ENCODE data around the gene C10orf105. TPM values are rescaled to one million over a fixed set of nuclear protein-coding genes. Genes with fewer than 3 reads are reported as not detected.
A peak's percentile ranks its signal among the peaks of the same experiment; 100 is the strongest.

The C10orf105 gene
- total RNA-seq, 5 donors from 2014 or later (not counting 1 experiment from before 2014, with no cell fraction given): 0.15 to 0.45 (median 0.16) TPM

DNA sequence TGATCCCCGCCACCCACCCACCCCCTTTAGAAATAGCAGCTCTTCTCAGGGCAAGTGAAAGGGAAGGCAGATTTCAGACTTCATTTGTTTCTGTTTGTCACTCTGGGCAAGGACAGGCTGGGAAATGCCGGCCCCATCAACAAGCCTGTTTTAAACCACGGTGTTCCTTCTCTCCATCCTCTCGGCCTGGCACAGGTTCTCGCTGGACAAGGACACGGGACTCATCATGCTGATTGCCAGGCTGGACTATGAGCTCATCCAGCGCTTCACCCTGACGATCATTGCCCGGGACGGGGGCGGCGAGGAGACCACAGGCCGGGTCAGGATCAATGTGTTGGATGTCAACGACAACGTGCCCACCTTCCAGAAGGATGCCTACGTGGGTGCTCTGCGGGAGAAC, 42.3 kb downstream of the C10orf105 start:
- Mint-ChIP-seq H3K9me3 (no peaks in the 10 kb centered on the region), H3K27ac (no peak overlapping the region), H3K4me1 (no peaks in the 10 kb centered on the region), H3K4me3 (no peak overlapping the region), H3K36me3 (no peaks in the 10 kb centered on the region), H3K27me3 (peaks cover 0 to 3% of the 10 kb centered on the region in 2 donors)
- 84% methylated on average over 15 of the region's 17 CpGs for WGBS (ENCODE audit: insufficient coverage)
- Histone ChIP-seq H3K27ac (ENCODE audit: low read length) (no peak overlapping the region), H3K4me3 (ENCODE audit: control insufficient read depth in 1 of 2, extremely low read depth in 1 of 2, low read length in 1 of 2) (no peak overlapping the region), H3K27me3 (replicated peaks in 1 of 2; ENCODE audit: control insufficient read depth in 2 of 2, extremely low read depth in 1 of 2, insufficient read depth in 2 of 2, low read length in 1 of 2) (peaks cover 0 to 32% of the 10 kb centered on the region in 2 experiments), H3K4me1 (ENCODE audit: control insufficient read depth in 1 of 2, extremely low read depth in 1 of 2, insufficient read depth in 2 of 2, low read length in 2 of 2) (no peaks in the 10 kb centered on the region), H3K36me3 (ENCODE audit: control insufficient read depth in 2 of 2, extremely low read depth in 1 of 2, insufficient read depth in 1 of 2, low read length in 1 of 2) (no peaks in the 10 kb centered on the region), H3K9me3 (no peaks in the 10 kb centered on the region)
- ATAC-seq (replicated peaks in 1 of 4): no peak
- POLR2A ChIA-PET: no interaction called here
- no peak for DNase-seq
- CTCF ChIA-PET: no interaction called here

DNA sequence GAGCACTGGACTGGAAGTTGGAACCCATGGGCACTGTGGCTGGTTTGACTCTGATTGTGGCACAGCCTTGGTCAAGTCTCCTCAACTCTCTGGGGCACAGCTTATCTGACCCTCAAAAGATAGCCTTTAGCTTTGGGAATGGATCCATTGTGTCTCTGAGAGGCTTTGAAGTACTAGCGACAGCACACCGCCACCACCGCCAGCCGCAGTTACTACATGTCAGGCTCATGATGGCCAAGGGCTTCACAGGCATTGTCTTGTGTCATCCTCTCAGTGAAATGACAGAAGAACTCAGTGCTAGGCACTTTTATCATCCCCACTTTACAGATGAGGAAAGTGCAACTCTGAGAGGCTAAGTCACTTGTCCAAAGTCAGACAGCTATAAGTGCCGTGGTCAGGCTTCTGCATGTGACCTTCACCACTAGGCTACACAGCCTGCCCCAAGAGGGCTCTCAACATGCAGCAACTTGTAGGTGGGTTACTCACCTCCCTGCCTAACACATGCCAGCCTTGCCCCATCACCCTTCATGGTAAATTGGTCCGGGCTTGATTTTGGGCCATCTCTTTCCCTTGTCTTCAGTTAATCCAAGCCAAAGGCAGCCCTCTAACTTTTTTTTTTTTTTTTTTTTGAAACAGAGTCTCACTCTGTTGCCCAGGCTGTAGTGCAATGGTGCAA, 44.1 kb downstream of the C10orf105 start:
- Mint-ChIP-seq H3K4me1 (no peaks in the 10 kb centered on the region), H3K36me3 (no peaks in the 10 kb centered on the region), H3K9me3 (no peaks in the 10 kb centered on the region), H3K4me3 (no peak overlapping the region), H3K27ac (no peak overlapping the region), H3K27me3 (peaks cover 0 to 3% of the 10 kb centered on the region in 2 donors)
- Histone ChIP-seq H3K27me3 (replicated peaks in 1 of 2; ENCODE audit: control insufficient read depth in 2 of 2, extremely low read depth in 1 of 2, insufficient read depth in 2 of 2, low read length in 1 of 2) (peaks cover 0 to 30% of the 10 kb centered on the region in 2 experiments), H3K4me1 (ENCODE audit: control insufficient read depth in 1 of 2, extremely low read depth in 1 of 2, insufficient read depth in 2 of 2, low read length in 2 of 2) (no peaks in the 10 kb centered on the region), H3K4me3 (ENCODE audit: control insufficient read depth in 1 of 2, extremely low read depth in 1 of 2, low read length in 1 of 2) (no peak overlapping the region), H3K27ac (ENCODE audit: low read length) (no peak overlapping the region), H3K36me3 (ENCODE audit: control insufficient read depth in 2 of 2, extremely low read depth in 1 of 2, insufficient read depth in 1 of 2, low read length in 1 of 2) (no peaks in the 10 kb centered on the region), H3K9me3 (no peaks in the 10 kb centered on the region)
- ChIA-PET CTCF (no interaction called here), POLR2A (interaction anchor here in 1 of 2 donors (0.7 kb wide), 1 partner anchor 357 kb away, joined by 7 read pairs; no protein-coding TSS in a partner anchor)
- DNase-seq (no peak), ATAC-seq (replicated peaks in 1 of 4) (no peak)
- 96% methylated on average over 5 of the region's 6 CpGs for WGBS (ENCODE audit: insufficient coverage)

DNA sequence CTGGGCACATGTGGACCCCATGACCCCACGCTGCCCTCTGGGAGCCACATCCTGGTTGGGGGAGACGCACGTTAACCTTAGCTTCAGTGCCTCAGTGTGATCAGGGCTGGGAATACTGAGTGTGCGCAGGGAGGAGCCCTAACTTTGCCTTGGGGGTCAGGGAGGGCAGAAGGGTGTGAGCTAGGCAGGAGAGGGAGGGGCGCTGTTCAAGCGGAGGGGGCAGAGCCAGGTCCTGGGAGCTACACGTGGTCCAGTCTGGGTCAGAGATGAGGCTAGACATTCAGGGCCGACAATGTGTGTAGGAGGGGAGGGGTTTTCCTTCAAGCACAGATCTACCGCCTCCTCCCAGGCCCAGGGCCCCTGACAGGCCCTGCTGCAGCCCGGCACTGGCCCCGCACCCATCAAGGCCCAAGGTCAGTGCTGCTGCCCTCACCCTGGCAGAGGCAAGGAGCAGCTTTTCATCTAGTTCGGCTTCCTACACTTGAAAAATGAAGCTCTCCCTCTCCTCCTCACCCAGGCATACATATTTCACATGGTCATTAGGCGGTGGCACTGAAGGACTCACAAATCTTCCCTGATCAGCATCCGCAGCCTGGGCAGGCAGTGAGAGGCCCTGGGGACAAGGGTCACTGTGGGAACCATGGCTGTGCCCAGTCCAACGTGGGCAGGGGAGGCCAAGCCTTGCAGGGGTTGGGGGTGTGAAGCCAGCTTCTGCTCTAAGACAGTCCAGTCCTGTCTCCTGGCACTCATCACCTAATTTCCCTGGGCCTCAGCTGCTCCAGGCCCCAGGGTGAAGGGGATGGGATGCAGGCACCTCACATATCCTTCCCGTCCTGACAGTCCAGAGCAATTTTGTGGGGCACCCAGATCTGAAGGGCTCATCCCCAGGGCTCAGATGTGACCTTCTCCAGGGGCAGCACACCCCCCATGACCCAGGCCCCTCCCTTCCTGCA, 47.3 kb downstream of the C10orf105 start:
- ATAC-seq (replicated peaks in 1 of 4) (no peak), DNase-seq (no peak)
- peaks cover 4 to 10% of the 10 kb centered on the region in 2 experiments for H3K4me1 ChIP-seq (ENCODE audit: control insufficient read depth in 1 of 2, extremely low read depth in 1 of 2, insufficient read depth in 2 of 2, low read length in 2 of 2)
- Mint-ChIP-seq H3K36me3 (no peaks in the 10 kb centered on the region), H3K4me3 (no peak overlapping the region), H3K27me3 (no peaks in the 10 kb centered on the region), H3K9me3 (no peaks in the 10 kb centered on the region), H3K27ac (no peak overlapping the region), H3K4me1 (peaks cover 5 to 7% (median 6%) of the 10 kb centered on the region in 3 donors)
- H3K9me3 ChIP-seq: no peaks in the 10 kb centered on the region
- ChIA-PET CTCF (no interaction called here), POLR2A (no interaction called here)
- no peaks in the 10 kb centered on the region for H3K36me3 ChIP-seq (ENCODE audit: control insufficient read depth in 2 of 2, extremely low read depth in 1 of 2, insufficient read depth in 1 of 2, low read length in 1 of 2)
- no peak overlapping the region for H3K27ac ChIP-seq (ENCODE audit: low read length)
- H3K4me3 ChIP-seq (ENCODE audit: control insufficient read depth in 1 of 2, extremely low read depth in 1 of 2, low read length in 1 of 2): no peak overlapping the region
- 80% methylated on average over 11 of the region's 16 CpGs for WGBS (ENCODE audit: insufficient coverage)
- peaks cover 0 to 8% of the 10 kb centered on the region in 2 experiments for H3K27me3 ChIP-seq (replicated peaks in 1 of 2; ENCODE audit: control insufficient read depth in 2 of 2, extremely low read depth in 1 of 2, insufficient read depth in 2 of 2, low read length in 1 of 2)

DNA sequence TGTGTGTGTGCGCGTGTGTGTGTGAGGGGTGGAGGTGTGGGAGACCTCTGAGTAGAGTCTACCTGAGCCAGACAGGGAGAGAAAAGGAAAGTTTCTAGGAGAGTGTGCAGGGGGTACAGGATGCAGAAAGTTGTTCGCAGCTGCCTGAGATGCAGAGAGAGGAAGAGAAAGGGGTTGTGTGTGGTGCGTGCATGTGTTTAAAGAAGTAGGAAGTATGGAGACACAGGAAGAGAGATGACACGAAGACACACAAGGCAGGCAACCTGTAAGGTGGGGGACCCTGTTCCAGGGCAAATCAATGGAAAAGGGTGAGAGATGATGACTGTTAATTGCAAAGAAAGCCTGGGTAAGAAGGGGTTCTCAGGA, 52.2 kb downstream of the C10orf105 start:
- Mint-ChIP-seq H3K36me3 (no peaks in the 10 kb centered on the region), H3K27ac (peak overlapping the region; percentile 29 to 65), H3K4me1 (peaks cover 11 to 24% (median 19%) of the 10 kb centered on the region in 3 donors), H3K9me3 (no peaks in the 10 kb centered on the region), H3K4me3 (peak overlapping the region in 1 of 3 donors; percentile 31), H3K27me3 (no peaks in the 10 kb centered on the region)
- POLR2A ChIA-PET: no interaction called here
- Histone ChIP-seq H3K36me3 (ENCODE audit: control insufficient read depth in 2 of 2, extremely low read depth in 1 of 2, insufficient read depth in 1 of 2, low read length in 1 of 2) (no peaks in the 10 kb centered on the region), H3K27me3 (replicated peaks in 1 of 2; ENCODE audit: control insufficient read depth in 2 of 2, extremely low read depth in 1 of 2, insufficient read depth in 2 of 2, low read length in 1 of 2) (peaks cover 0 to 3% of the 10 kb centered on the region in 2 experiments), H3K27ac (ENCODE audit: low read length) (no peak overlapping the region), H3K4me3 (ENCODE audit: control insufficient read depth in 1 of 2, extremely low read depth in 1 of 2, low read length in 1 of 2) (no peak overlapping the region), H3K4me1 (ENCODE audit: control insufficient read depth in 1 of 2, extremely low read depth in 1 of 2, insufficient read depth in 2 of 2, low read length in 2 of 2) (peaks cover 4 to 15% of the 10 kb centered on the region in 2 experiments), H3K9me3 (no peaks in the 10 kb centered on the region)
- peak; percentile 54 to 74 (median 68) for ATAC-seq (replicated peaks in 1 of 4)
- DNase-seq: peak in 6 of 35 experiments; percentile 9 to 27 (median 11)
- WGBS (ENCODE audit: insufficient coverage): 6% methylated on average over 5 of the region's 5 CpGs
- CTCF ChIA-PET: no interaction called here

DNA sequence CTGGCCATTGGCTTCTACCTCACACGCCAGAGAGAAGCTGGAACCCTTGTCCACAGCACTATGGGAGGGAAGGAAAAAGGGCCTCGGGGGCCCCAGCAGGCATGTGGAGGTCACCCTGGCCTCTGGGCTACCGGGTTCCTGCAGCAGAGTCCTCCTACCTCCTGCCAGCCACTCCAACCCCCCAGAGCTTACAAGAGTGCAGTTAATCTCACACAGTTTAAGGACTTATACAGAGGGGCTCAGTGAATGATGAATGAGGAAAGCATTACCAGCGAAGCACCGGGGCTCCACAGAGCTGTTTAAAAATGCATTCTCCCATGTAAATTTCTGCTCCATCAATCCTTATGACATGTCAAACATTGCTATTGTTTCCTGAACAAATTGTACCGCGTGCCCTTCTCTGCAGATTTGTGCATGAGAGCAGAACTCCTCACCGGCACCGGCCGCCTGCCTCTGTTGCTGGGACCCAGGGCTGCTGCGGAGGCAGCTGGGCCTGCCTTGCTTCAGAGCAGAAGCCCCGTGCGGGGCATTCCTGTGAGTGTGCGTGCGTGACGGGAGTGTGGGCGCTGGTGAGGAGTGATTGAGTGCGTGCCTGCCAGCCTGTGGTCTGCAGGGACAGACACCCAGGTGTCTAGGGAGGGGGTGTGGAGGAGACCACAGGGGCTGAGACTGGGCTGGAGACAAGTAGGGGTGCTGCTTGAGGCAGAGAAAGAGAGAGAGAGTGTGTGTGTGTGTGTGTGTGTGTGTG, 52.8 kb downstream of the C10orf105 start:
- no peaks in the 10 kb centered on the region for H3K36me3 ChIP-seq (ENCODE audit: control insufficient read depth in 2 of 2, extremely low read depth in 1 of 2, insufficient read depth in 1 of 2, low read length in 1 of 2)
- peaks cover 4 to 15% of the 10 kb centered on the region in 2 experiments for H3K4me1 ChIP-seq (ENCODE audit: control insufficient read depth in 1 of 2, extremely low read depth in 1 of 2, insufficient read depth in 2 of 2, low read length in 2 of 2)
- no peaks in the 10 kb centered on the region for H3K27me3 Mint-ChIP-seq
- ATAC-seq (replicated peaks in 1 of 4): peak; percentile 16 to 50 (median 29)
- H3K27me3 ChIP-seq (replicated peaks in 1 of 2; ENCODE audit: control insufficient read depth in 2 of 2, extremely low read depth in 1 of 2, insufficient read depth in 2 of 2, low read length in 1 of 2): peaks cover 0 to 3% of the 10 kb centered on the region in 2 experiments
- H3K27ac Mint-ChIP-seq: peak overlapping the region; percentile 45 to 65
- no peak overlapping the region for H3K4me3 ChIP-seq (ENCODE audit: control insufficient read depth in 1 of 2, extremely low read depth in 1 of 2, low read length in 1 of 2)
- no peaks in the 10 kb centered on the region for H3K9me3 Mint-ChIP-seq
- ChIA-PET POLR2A (no interaction called here), CTCF (no interaction called here)
- no peaks in the 10 kb centered on the region for H3K9me3 ChIP-seq
- peaks cover 11 to 24% (median 19%) of the 10 kb centered on the region in 3 donors for H3K4me1 Mint-ChIP-seq
- whole genome bisulfite sequencing (ENCODE audit: insufficient coverage): 72% methylated on average over 15 of the region's 18 CpGs
- peak overlapping the region in 1 of 3 donors; percentile 31 for H3K4me3 Mint-ChIP-seq
- peak in 6 of 35 experiments; percentile 4 to 34 (median 18) for DNase-seq
- no peaks in the 10 kb centered on the region for H3K36me3 Mint-ChIP-seq
- H3K27ac ChIP-seq (ENCODE audit: low read length): no peak overlapping the region

DNA sequence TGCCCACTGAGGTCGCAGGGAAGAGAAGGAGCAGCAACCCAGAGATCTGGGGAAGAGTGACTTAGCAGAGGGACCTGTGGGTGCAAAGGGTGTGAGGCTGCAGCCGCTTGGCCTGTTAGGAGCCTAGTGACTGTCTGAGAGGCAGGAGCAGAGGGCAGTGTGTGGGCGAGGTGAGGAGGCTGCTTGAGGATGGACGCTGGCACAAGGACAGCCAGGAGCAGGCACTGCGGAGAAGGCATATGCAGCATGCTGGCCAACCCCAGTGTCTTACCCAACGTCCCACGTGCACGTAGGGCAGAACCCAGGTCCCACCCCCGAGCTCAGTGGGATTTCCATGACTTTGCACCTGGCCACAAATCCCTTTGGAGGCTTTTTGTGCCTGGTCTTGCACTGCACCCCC, 54.1 kb downstream of the C10orf105 start:
- H3K4me1 Mint-ChIP-seq: peaks cover 11 to 24% (median 19%) of the 10 kb centered on the region in 3 donors
- ATAC-seq (replicated peaks in 1 of 4) (no peak), DNase-seq (no peak)
- no peaks in the 10 kb centered on the region for H3K27me3 Mint-ChIP-seq
- H3K36me3 ChIP-seq (ENCODE audit: control insufficient read depth in 2 of 2, extremely low read depth in 1 of 2, insufficient read depth in 1 of 2, low read length in 1 of 2): no peaks in the 10 kb centered on the region
- no peak overlapping the region for H3K4me3 ChIP-seq (ENCODE audit: control insufficient read depth in 1 of 2, extremely low read depth in 1 of 2, low read length in 1 of 2)
- H3K4me3 Mint-ChIP-seq: no peak overlapping the region
- POLR2A ChIA-PET: no interaction called here
- H3K9me3 Mint-ChIP-seq: no peaks in the 10 kb centered on the region
- no peaks in the 10 kb centered on the region for H3K9me3 ChIP-seq
- H3K36me3 Mint-ChIP-seq: no peaks in the 10 kb centered on the region
- H3K4me1 ChIP-seq (ENCODE audit: control insufficient read depth in 1 of 2, extremely low read depth in 1 of 2, insufficient read depth in 2 of 2, low read length in 2 of 2): peaks cover 4 to 15% of the 10 kb centered on the region in 2 experiments
- 81% methylated on average over 9 of the region's 9 CpGs for WGBS (ENCODE audit: insufficient coverage)
- H3K27me3 ChIP-seq (replicated peaks in 1 of 2; ENCODE audit: control insufficient read depth in 2 of 2, extremely low read depth in 1 of 2, insufficient read depth in 2 of 2, low read length in 1 of 2): peaks cover 0 to 3% of the 10 kb centered on the region in 2 experiments
- CTCF ChIA-PET: interaction anchor here in 1 of 2 donors (1.0 kb wide), 1 partner anchor 43 kb away, joined by 6 read pairs; no protein-coding TSS in a partner anchor
- no peak overlapping the region for H3K27ac ChIP-seq (ENCODE audit: low read length)
- no peak overlapping the region for H3K27ac Mint-ChIP-seq
